K562 (cell line): Measurements from ENCODE around the gene HINT3. TPM values are rescaled to one million over a fixed set of nuclear protein-coding genes. Genes with fewer than 3 reads are reported as not detected.

Experiments
- AFF1 ChIP-seq, 2 experiments: fragments of 450-650 bp; IDR thresholded peaks; 2 replicates each; pipeline ENCODE4 v1.6.1; 2018; ENCODE audit warnings: mild to moderate bottlenecking in 2 of 2, low read depth in 1 of 2; ENCODE audit not compliant: partially characterized antibody in 2 of 2
- ATF3 ChIP-seq, 2 experiments: fragments of 450-650 bp in 1 of 2; sonication (generic) in 1 of 2; formaldehyde crosslinking in 1 of 2; IDR thresholded peaks in 1 of 2; conservative IDR thresholded peaks in 1 of 2; 2 replicates each; pipeline versions ENCODE4 v1.6.1 to v1.8.1; 2016 to 2023; ENCODE audit warnings: mild to moderate bottlenecking in 2 of 2, moderate library complexity in 2 of 2, inconsistent platforms in 1 of 2, missing genetic modification reagents in 1 of 2
- E2F8 ChIP-seq: fragments of 450-650 bp; IDR thresholded peaks from 2 replicates; pipeline ENCODE4 v1.7.1; 2018; ENCODE audit warnings: mild to moderate bottlenecking, low read depth; ENCODE audit not compliant: partially characterized antibody
- EHMT2 ChIP-seq: fragments of 450-650 bp; IDR thresholded peaks from 2 replicates; pipeline ENCODE4 v1.6.1; 2018; ENCODE audit warnings: antibody characterized with exemption
- GATAD2B ChIP-seq: fragments of 450-650 bp; IDR thresholded peaks from 2 replicates; pipeline ENCODE4 v1.6.1; 2017; ENCODE audit warnings: mild to moderate bottlenecking, borderline replicate concordance
- L3MBTL2 ChIP-seq: fragments of 450-650 bp; IDR thresholded peaks from 2 replicates; pipeline ENCODE4 v1.6.1; 2016; ENCODE audit warnings: mild to moderate bottlenecking, moderate library complexity
- PHF21A ChIP-seq: fragments of 450-650 bp; IDR thresholded peaks from 2 replicates; pipeline ENCODE4 v1.6.1; 2017; ENCODE audit warnings: low read depth, borderline replicate concordance
- SMARCE1 ChIP-seq: fragments of 450-650 bp; IDR thresholded peaks from 2 replicates; pipeline ENCODE4 v1.7.1; 2016; ENCODE audit warnings: mild to moderate bottlenecking
- SPI1 ChIP-seq: IDR thresholded peaks from 2 replicates; pipeline ENCODE4 v1.6.1; 2011; ENCODE audit warnings: low read depth, low read length, control low read depth, borderline replicate concordance
- TEAD1 ChIP-seq, 2 experiments: fragments of 450-650 bp in 1 of 2; sonication (generic) in 1 of 2; formaldehyde crosslinking; IDR thresholded peaks; 2 replicates each; pipeline versions ENCODE4 v1.4.0 to v1.8.0; 2020 to 2022; ENCODE audit warnings: mild to moderate bottlenecking in 2 of 2, missing genetic modification reagents in 1 of 2
- TGIF2 ChIP-seq: sonication (generic); formaldehyde crosslinking; IDR thresholded peaks from 2 replicates; pipeline ENCODE4 v1.8.1; 2022; ENCODE audit warnings: mild to moderate bottlenecking, missing genetic modification reagents, moderate library complexity
- ZNF592 ChIP-seq: fragments of 450-650 bp; IDR thresholded peaks from 2 replicates; pipeline ENCODE4 v1.6.1; 2017; ENCODE audit warnings: antibody characterized with exemption, mild to moderate bottlenecking
- ZNF79 ChIP-seq: fragments of 250-450 bp; sonication (Bioruptor Pico); IDR thresholded peaks from 2 replicates; pipeline ENCODE4 v1.4.0; 2020; ENCODE audit warnings: low read depth, mild to moderate bottlenecking, moderate library complexity
- polyA plus RNA-seq, 8 experiments: library from polyadenylated mRNA; depleted of rRNA in 4 of 8; stranded (reverse) in 5 of 8; unstranded in 3 of 8; fragments of >200 nt; fragmentation: Nextera tagmentation in 2 of 8; fragmentation: Illumina TruSeq in 1 of 8; extraction: Ambion mirVana in 2 of 8; extraction: Trizol in 1 of 8; gene quantifications; 2 replicates each; pipeline versions ENCODE4 v1.2.1 to v1.2.3, GENCODE V29; 2011 to 2014; ENCODE audit warnings: inconsistent platforms in 1 of 8, missing spikeins in 1 of 8
- total RNA-seq, 7 experiments: library from RNA; depleted of rRNA in 6 of 7; stranded (reverse); fragments of >200 nt in 6 of 7; fragmentation: Illumina TruSeq in 2 of 7; extraction: Trizol in 2 of 7; gene quantifications; 2 replicates each; pipeline versions ENCODE4 v1.2.1 to v1.2.3, GENCODE V29; 2011 to 2021; ENCODE audit warnings: low replicate concordance in 1 of 7

Gene HINT3
- total and polyA plus RNA-seq, 9 of the 15 experiments (the other 6 are each of a cell fraction or from before 2014, with no cell fraction given): 1.4 to 16.6 (median 10.8) TPM

- TF ChIP-seq AFF1 (IDR thresholded peaks at IDR 0.05; ENCODE audit: low read depth in 1 of 2, partially characterized antibody in 2 of 2): no peak
- TF ChIP-seq GATAD2B: no peak
- no peak for TF ChIP-seq SPI1
- TF ChIP-seq L3MBTL2: 0 out of 2 replicates have a peak, but pooled peaks have one; percentile 48
- peak; percentile 36; the same call in 1 of the 2 replicates for TF ChIP-seq EHMT2
- no peak for TF ChIP-seq ZNF79
- TF ChIP-seq E2F8: no peak
- TF ChIP-seq TGIF2 (CRISPR knock-in tag): no peak
- peak; percentile 23; the same call in 1 of the 2 replicates for TF ChIP-seq ZNF592
- TF ChIP-seq PHF21A: no peak
- TF ChIP-seq SMARCE1: no peak
- no peak for TF ChIP-seq TEAD1 (CRISPR knock-in tag; IDR thresholded peaks at IDR 0.05)
- peak; percentile 89 for TF ChIP-seq ATF3 (IDR thresholded peaks at IDR 0.05)
- no peak; the same call in 1 of the 2 replicates for TF ChIP-seq ATF3 (CRISPR knock-in tag; conservative IDR thresholded peaks at IDR 0.05)
Measured at GRCh38 chr6:125987026-125987617, 30.6 kb downstream of the HINT3 start (continued).
